H1 (cell line): ENCODE data around the gene PAX7. TPM values are rescaled to one million over a fixed set of nuclear protein-coding genes. Genes with fewer than 3 reads are reported as not detected.

Experiments used
- CTCF ChIA-PET: fragments of 300-600 bp; sonication (Branson Sonifier 250); formaldehyde crosslinking; loops from one replicate; lab custom pipeline; 2021; ENCODE audit not compliant: partially characterized antibody; lab: Charles Lee
- POLR2A ChIA-PET: fragments of 300-600 bp; sonication (Branson Sonifier 250); formaldehyde crosslinking; loops from one replicate; lab custom pipeline; 2021; ENCODE audit warnings: inconsistent platforms; ENCODE audit not compliant: partially characterized antibody; lab: Charles Lee
- DNase-seq, 2 experiments: peaks; one replicate each; pipeline versions ENCODE4 v3.0.0 to v3.0.0-alpha.2; 2010 to 2022; ENCODE audit warnings: low spot score in 2 of 2, low read depth in 1 of 2, mixed read lengths in 1 of 2
- FAIRE-seq: peaks from 2 replicates; lab custom pipeline; 2011; peaks lifted over from hg19 to GRCh38; lab: Jason Lieb, UNC
- H2AFZ ChIP-seq: 2 replicates; pipeline ENCODE4 v1.8.1; 2012; ENCODE audit warnings: low read length, inconsistent platforms
- H2AK5ac ChIP-seq: 2 replicates; pipeline ENCODE4 v1.6.1; 2013; ENCODE audit warnings: low read depth, low read length
- H2BK120ac ChIP-seq: replicated peaks from 2 replicates; pipeline ENCODE3; 2013; ENCODE audit warnings: low read depth, low read length, inconsistent platforms
- H2BK12ac ChIP-seq: 2 replicates; pipeline ENCODE4 v1.6.1; 2013; ENCODE audit warnings: low read depth, low read length
- H2BK15ac ChIP-seq: 2 replicates; pipeline ENCODE4 v1.6.1; 2013; ENCODE audit warnings: low read length
- H2BK20ac ChIP-seq: 2 replicates; pipeline ENCODE4 v1.6.1; 2013; ENCODE audit warnings: low read length
- H2BK5ac ChIP-seq: 2 replicates; pipeline ENCODE4 v1.6.1; 2013; ENCODE audit warnings: low read depth, low read length
- H3K14ac ChIP-seq: 2 replicates; pipeline ENCODE4 v1.6.1; 2013; ENCODE audit warnings: inconsistent platforms; ENCODE audit not compliant: insufficient read length
- H3K18ac ChIP-seq: 2 replicates; pipeline ENCODE4 v1.6.1; 2013; ENCODE audit warnings: low read length; ENCODE audit errors: extremely low read depth
- H3K23ac ChIP-seq: 2 replicates; pipeline ENCODE4 v1.6.1; 2013; ENCODE audit warnings: inconsistent platforms; ENCODE audit not compliant: insufficient read length
- H3K23me2 ChIP-seq: 2 replicates; pipeline ENCODE4 v1.6.1; 2013; ENCODE audit warnings: low read depth, low read length
- H3K27ac ChIP-seq: 2 replicates; pipeline ENCODE4 v1.6.1; 2011; ENCODE audit warnings: low read depth, low read length, inconsistent platforms
- H3K27me3 ChIP-seq, 4 experiments: replicated peaks in 1 of 4; 1 replicate in 1 of 4; 2 replicates in 3 of 4; pipeline versions ENCODE4 v1.6.1 to v1.8.1; 2011 to 2013; ENCODE audit warnings: low read length in 3 of 4, mild to moderate bottlenecking in 3 of 4, inconsistent platforms in 2 of 4, mixed read lengths in 2 of 4, moderate library complexity in 1 of 4; ENCODE audit not compliant: control insufficient read depth in 3 of 4, insufficient read depth in 3 of 4; ENCODE audit errors: extremely low read depth in 1 of 4
- H3K36me3 ChIP-seq, 4 experiments: 2 replicates each; pipeline versions ENCODE4 v1.6.1 to v1.8.1; 2011 to 2013; ENCODE audit warnings: mild to moderate bottlenecking in 4 of 4, low read length in 3 of 4, moderate library complexity in 2 of 4, control low read depth in 1 of 4, inconsistent platforms in 1 of 4; ENCODE audit not compliant: insufficient read depth in 4 of 4, control insufficient read depth in 2 of 4
- H3K4ac ChIP-seq: replicated peaks from 2 replicates; pipeline ENCODE3; 2013; ENCODE audit warnings: low read length, low read depth, mixed read lengths, inconsistent platforms; ENCODE audit not compliant: insufficient read length
- H3K4me1 ChIP-seq, 4 experiments: replicated peaks in 1 of 4; 1 replicate in 1 of 4; 2 replicates in 3 of 4; pipeline versions ENCODE4 v1.6.1 to v1.8.1; 2011 to 2013; ENCODE audit warnings: low read length in 3 of 4, inconsistent platforms in 2 of 4, mixed read lengths in 1 of 4; ENCODE audit not compliant: insufficient read depth in 4 of 4, control insufficient read depth in 3 of 4
- H3K4me2 ChIP-seq, 2 experiments: 2 replicates each; pipeline versions ENCODE4 v1.6.1 to v1.8.1; 2011 to 2013; ENCODE audit warnings: low read depth in 2 of 2, low read length in 2 of 2, control low read depth in 1 of 2, inconsistent platforms in 1 of 2, mild to moderate bottlenecking in 1 of 2; ENCODE audit not compliant: insufficient read depth in 1 of 2
- H3K4me3 ChIP-seq, 4 experiments: fragments of 200-600, 300-600 bp in 1 of 4; sonication (generic), shearing (Covaris generic), sonication (Bioruptor Twin) in 1 of 4; 2 replicates each; pipeline versions ENCODE4 v1.5.1 to v1.8.1; 2011 to 2016; ENCODE audit warnings: low read length in 4 of 4, low read depth in 3 of 4, control low read depth in 2 of 4, inconsistent platforms in 2 of 4, mild to moderate bottlenecking in 2 of 4, mixed read lengths in 1 of 4, moderate library complexity in 1 of 4; ENCODE audit not compliant: insufficient read depth in 2 of 4; ENCODE audit errors: extremely low read depth in 1 of 4
- H3K56ac ChIP-seq: replicated peaks from 2 replicates; pipeline ENCODE3; 2013; ENCODE audit warnings: low read depth, mild to moderate bottlenecking, mixed read lengths, low read length, inconsistent platforms; ENCODE audit not compliant: insufficient read length
- H3K79me1 ChIP-seq: 2 replicates; pipeline ENCODE4 v1.6.1; 2013; ENCODE audit warnings: low read depth, low read length, control low read depth
- H3K79me2 ChIP-seq, 2 experiments: 2 replicates each; pipeline versions ENCODE4 v1.6.1 to v1.8.1; 2012 to 2013; ENCODE audit warnings: low read length in 2 of 2, mild to moderate bottlenecking in 2 of 2, inconsistent platforms in 1 of 2; ENCODE audit not compliant: insufficient read depth in 2 of 2, control insufficient read depth in 1 of 2
- H3K9ac ChIP-seq, 4 experiments: replicated peaks in 1 of 4; 1 replicate in 1 of 4; 2 replicates in 3 of 4; pipeline versions ENCODE4 v1.6.1 to v1.8.1; 2011 to 2013; ENCODE audit warnings: low read depth in 3 of 4, low read length in 3 of 4, control low read depth in 2 of 4, mild to moderate bottlenecking in 2 of 4, moderate library complexity in 2 of 4, inconsistent platforms in 1 of 4; ENCODE audit errors: extremely low read depth in 1 of 4
- H3K9me3 ChIP-seq, 2 experiments: 2 replicates each; pipeline versions ENCODE4 v1.6.1 to v1.8.1; 2012 to 2013; ENCODE audit warnings: mild to moderate bottlenecking in 2 of 2, moderate library complexity in 2 of 2, control low read depth in 1 of 2, inconsistent platforms in 1 of 2, low read depth in 1 of 2, low read length in 1 of 2, mixed read lengths in 1 of 2; ENCODE audit not compliant: insufficient read depth in 2 of 2
- H4K20me1 ChIP-seq, 2 experiments: replicated peaks in 1 of 2; 2 replicates each; pipeline versions ENCODE3 to v1.8.1; 2011 to 2013; ENCODE audit warnings: inconsistent platforms in 2 of 2, low read length in 2 of 2, mild to moderate bottlenecking in 1 of 2; ENCODE audit not compliant: insufficient read depth in 2 of 2, control insufficient read depth in 1 of 2
- H4K5ac ChIP-seq: 2 replicates; pipeline ENCODE4 v1.6.1; 2013; ENCODE audit warnings: low read length, low read depth, mixed read lengths, inconsistent platforms; ENCODE audit not compliant: insufficient read length
- H4K8ac ChIP-seq: 2 replicates; pipeline ENCODE4 v1.8.0; 2013; ENCODE audit warnings: mild to moderate bottlenecking, moderate library complexity, low read length, inconsistent platforms; ENCODE audit not compliant: insufficient read depth; ENCODE audit errors: extremely low read depth
- H4K91ac ChIP-seq: replicated peaks from 2 replicates; pipeline ENCODE3; 2013; ENCODE audit warnings: low read length, mixed read lengths, inconsistent platforms; ENCODE audit not compliant: insufficient read length
- BACH1 ChIP-seq: IDR thresholded peaks from 2 replicates; pipeline ENCODE4 v1.6.1; 2012; ENCODE audit warnings: low read length, improper control_type of control experiment
- CREB1 ChIP-seq: IDR thresholded peaks from 2 replicates; pipeline ENCODE4 v1.6.1; 2012; ENCODE audit warnings: inconsistent platforms
- KDM5A ChIP-seq: fragments of 200-600 bp; IDR thresholded peaks from 2 replicates; pipeline ENCODE4 v1.7.1; 2012; ENCODE audit warnings: mild to moderate bottlenecking, low read length, inconsistent platforms, mixed read lengths
- MAFK ChIP-seq: IDR thresholded peaks from 2 replicates; pipeline ENCODE4 v1.6.1; 2012; ENCODE audit warnings: low read depth, mild to moderate bottlenecking, improper control_type of control experiment, low read length
- RAD21 ChIP-seq, 2 experiments: IDR thresholded peaks in 1 of 2; conservative IDR thresholded peaks in 1 of 2; 2 replicates each; pipeline ENCODE4 v1.6.1; 2011; ENCODE audit warnings: low read depth in 2 of 2, low read length in 2 of 2, improper control_type of control experiment in 1 of 2, inconsistent platforms in 1 of 2, mild to moderate bottlenecking in 1 of 2, moderate library complexity in 1 of 2
- SP4 ChIP-seq: IDR thresholded peaks from 2 replicates; pipeline ENCODE4 v1.6.1; 2012; ENCODE audit warnings: low read length, inconsistent platforms
- WGBS, 2 experiments: shearing (Covaris generic) in 1 of 2; methylation state at CpG; one replicate each; pipeline versions ENCODE4 v1.1.6 to v1.1.7; 2013 to 2015; ENCODE audit warnings: low lambda C conversion rate in 2 of 2, mixed read lengths in 2 of 2, inconsistent platforms in 1 of 2, low coverage in 1 of 2, missing lambda C conversion rate in 1 of 2; ENCODE audit not compliant: insufficient replicate concordance in 2 of 2, insufficient coverage in 1 of 2, insufficient read length in 1 of 2; ENCODE audit errors: extremely low coverage in 1 of 2, missing lambda C conversion rate in 1 of 2; 5-methylcytosine and 5-hydroxymethylcytosine counted together
- polyA plus RNA-seq, 7 experiments: library from polyadenylated mRNA; depleted of rRNA in 3 of 7; stranded (reverse) in 5 of 7; unstranded in 2 of 7; fragments of >200 nt in 5 of 7; fragments of 200-250 nt in 2 of 7; gene quantifications; 1 replicate in 5 of 7; 2 replicates in 1 of 7; 4 replicates in 1 of 7; pipeline versions ENCODE4 v1.2.1 to v1.2.3, GENCODE V29; 2011 to 2013; ENCODE audit warnings: missing spikeins in 2 of 7, mixed read lengths in 2 of 7
- total RNA-seq: library from RNA; stranded (reverse); fragmentation: NEBNext Ultra II Directional; extraction: Animal tissue kit (Norgen Biotek cat#: 25700); gene quantifications from 2 replicates; pipeline ENCODE4 v1.2.1, GENCODE V29; 2021
- TF ChIP-seq, protein P1 (sequence below): IDR thresholded peaks from 2 replicates; pipeline ENCODE4 v1.6.1; 2011; ENCODE audit warnings: low read length, improper control_type of control experiment

Gene PAX7
- total and polyA plus RNA-seq, 2 of the 8 experiments (the other 6 are each of a cell fraction or from before 2014, with no cell fraction given), result not detected

- H4K20me1 ChIP-seq, result peaks cover 8 to 23% of the 10 kb centered on the region in 2 experiments
- 0 out of 2 replicates have a peak overlapping the region, but pooled peaks have one; percentile 90 for H2BK15ac ChIP-seq
- H3K4me1 ChIP-seq, result peaks cover 38 to 67% (median 51%) of the 10 kb centered on the region in 4 experiments
- peak overlapping the region; percentile 44 for H2BK120ac ChIP-seq
- H2AFZ ChIP-seq, result no peak overlapping the region
- H2AK5ac ChIP-seq, result no peak overlapping the region
- H4K5ac ChIP-seq, result no peak overlapping the region
- H3K23ac ChIP-seq, result no peak overlapping the region
- no peaks in the 10 kb centered on the region for H3K9me3 ChIP-seq
- H3K27me3 ChIP-seq, result peaks cover 69 to 93% (median 88%) of the 10 kb centered on the region in 4 experiments
- no peaks in the 10 kb centered on the region for H3K79me1 ChIP-seq
- H4K91ac ChIP-seq, result no peak overlapping the region
- peaks cover 3% of the 10 kb centered on the region; the same call in 1 of the 2 replicates for H3K23me2 ChIP-seq
- H3K18ac ChIP-seq, result 0 out of 2 replicates have a peak overlapping the region, but pooled peaks have one; percentile 53
- H2BK5ac ChIP-seq, result peak overlapping the region; percentile 30; the same call in 1 of the 2 replicates
- H3K56ac ChIP-seq, result no peak overlapping the region
- peak overlapping the region; percentile 94; the same call in 1 of the 2 replicates for H2BK20ac ChIP-seq
- no peak overlapping the region for H4K8ac ChIP-seq
- H2BK12ac ChIP-seq, result peak overlapping the region; percentile 90; the same call in 1 of the 2 replicates
- H3K4ac ChIP-seq, result no peak overlapping the region
- H3K79me2 ChIP-seq, result no peaks in the 10 kb centered on the region
- no peaks in the 10 kb centered on the region; a peak in 1 of 8 replicates for H3K36me3 ChIP-seq
- WGBS, 2 experiments, result 14% methylated on average over 5 of the region's 5 CpGs; no CpG with 5 or more reads in 1 of the 2 experiments
- CTCF ChIA-PET, result interaction anchor here (0.6 to 1.2 kb wide), 5 partner anchors 9 to 53 kb away, joined by 3 to 4 read pairs (median 3); no protein-coding TSS in a partner anchor
- H3K14ac ChIP-seq, result no peak overlapping the region
- FAIRE-seq (peak; percentile 80), DNase-seq (peak in 1 of 2 experiments; percentile 54)
- H3K9ac ChIP-seq, result no peak overlapping the region
- no peak overlapping the region for H3K27ac ChIP-seq
- H3K4me2 ChIP-seq, result peak overlapping the region; percentile 12 to 26; a peak in 2 of 4 replicates
- POLR2A ChIA-PET, result interaction anchor here (1.6 to 2.4 kb wide), 2 partner anchors 10 to 27 kb away, joined by 5 to 7 read pairs; no protein-coding TSS in a partner anchor
- no peak overlapping the region; a peak in 1 of 8 replicates for H3K4me3 ChIP-seq
- TF ChIP-seq CREB1 (no peak), MAFK (peak; percentile 80; the same call in 1 of the 2 replicates), KDM5A (no peak), BACH1 (peak; percentile 89), RAD21 (IDR thresholded peaks at IDR 0.05 in 1 of 2, conservative IDR thresholded peaks at IDR 0.05 in 1 of 2; ENCODE audit: low read depth in 2 of 2, low read length in 2 of 2) (peak in 1 of 2 experiments; percentile 7; a peak in 1 of 4 replicates), SP4 (no peak)
- TF ChIP-seq, protein P1, sequence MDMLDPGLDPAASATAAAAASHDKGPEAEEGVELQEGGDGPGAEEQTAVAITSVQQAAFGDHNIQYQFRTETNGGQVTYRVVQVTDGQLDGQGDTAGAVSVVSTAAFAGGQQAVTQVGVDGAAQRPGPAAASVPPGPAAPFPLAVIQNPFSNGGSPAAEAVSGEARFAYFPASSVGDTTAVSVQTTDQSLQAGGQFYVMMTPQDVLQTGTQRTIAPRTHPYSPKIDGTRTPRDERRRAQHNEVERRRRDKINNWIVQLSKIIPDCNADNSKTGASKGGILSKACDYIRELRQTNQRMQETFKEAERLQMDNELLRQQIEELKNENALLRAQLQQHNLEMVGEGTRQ, result no peak
Measured at GRCh38 chr1:18649693-18650370, 19.2 kb downstream of the PAX7 start.
